ENCODE data around the gene RCL1. TPM values are rescaled to one million over a fixed set of nuclear protein-coding genes. Genes with fewer than 3 reads are reported as not detected.

The RCL1 gene
- total RNA-seq, 1 experiment from 2014 or later = 34.4 TPM

- Histone ChIP-seq H2BK15ac (ENCODE audit: low read depth, low read length) (no peak overlapping the region), H3K23me2 (ENCODE audit: insufficient read length, low read depth, low read length, poor library complexity, severe bottlenecking) (no peaks in the 10 kb centered on the region), H3K4me2 (ENCODE audit: insufficient read depth, insufficient read length, low read length) (no peak overlapping the region), H3K9ac (ENCODE audit: extremely low read depth, insufficient read length, low read length) (no peak overlapping the region), H2BK12ac (ENCODE audit: insufficient read length, low read depth, low read length) (no peak overlapping the region), H3K18ac (ENCODE audit: insufficient read length, low read depth, low read length) (no peak overlapping the region), H3K79me1 (ENCODE audit: insufficient read depth, low read depth, low read length, poor library complexity, severe bottlenecking) (no peaks in the 10 kb centered on the region), H3K27me3 (ENCODE audit: insufficient read depth, low read length) (no peaks in the 10 kb centered on the region), H2BK120ac (ENCODE audit: low read depth, low read length, poor library complexity, severe bottlenecking) (no peak overlapping the region), H3K14ac (ENCODE audit: insufficient read depth, low read length) (no peak overlapping the region), H2BK5ac (ENCODE audit: insufficient read length, low read length) (no peak overlapping the region), H2BK20ac (ENCODE audit: low read depth, low read length, poor library complexity, severe bottlenecking) (no peak overlapping the region), H3K9me3 (ENCODE audit: control insufficient read depth, low read depth, low read length) (no peaks in the 10 kb centered on the region), H4K91ac (ENCODE audit: insufficient read length, low read depth, low read length) (no peak overlapping the region), H3K23ac (ENCODE audit: insufficient read length, low read depth, low read length) (no peak overlapping the region), H3K27ac (ENCODE audit: insufficient read length, low read depth, low read length) (no peak overlapping the region), H4K5ac (ENCODE audit: insufficient read length, low read depth, low read length) (no peak overlapping the region), H4K20me1 (ENCODE audit: control insufficient read depth, insufficient read depth, insufficient read length) (no peaks in the 10 kb centered on the region), H2AFZ (ENCODE audit: low read length) (no peak overlapping the region), H2AK5ac (ENCODE audit: insufficient read length, low read length) (no peak overlapping the region), H3K79me2 (ENCODE audit: insufficient read depth, low read length) (no peaks in the 10 kb centered on the region), H3K56ac (ENCODE audit: insufficient read length, low read depth, low read length) (no peak overlapping the region), H4K8ac (replicated peaks; ENCODE audit: insufficient read length, low read depth, low read length) (no peak overlapping the region), H3T11ph (ENCODE audit: low read length) (no peak overlapping the region), H3K4me1 (ENCODE audit: insufficient read depth, low read length) (no peaks in the 10 kb centered on the region), H3K4ac (ENCODE audit: low read depth, low read length) (no peak overlapping the region)
- Mint-ChIP-seq H3K36me3 (ENCODE audit: insufficient read depth in 1 of 3, low read depth in 3 of 3) (peaks cover 10 to 43% (median 12%) of the 10 kb centered on the region in 3 experiments; a peak in 6 of 7 replicates), H3K4me1 (peaks cover 5 to 9% of the 10 kb centered on the region in 2 experiments), H3K27ac (peak overlapping the region in 1 of 3 experiments; percentile 15; a peak in 1 of 7 replicates), H3K4me3 (no peak overlapping the region), H3K27me3 (ENCODE audit: low read depth) (no peaks in the 10 kb centered on the region), H3K9me3 (no peaks in the 10 kb centered on the region)
- no peak for TF ChIP-seq CTCF (conservative IDR thresholded peaks at IDR 0.05)
- WGBS (ENCODE audit: extremely low coverage, insufficient read length, low lambda C conversion rate) = no CpG with 5 or more reads among the region's 2 CpGs
- no peak for DNase-seq
Observed at GRCh38 chr9:4861145-4861544, 68.4 kb downstream of the RCL1 start.
